HEK293T (cell line): ENCODE results near the gene USP10.

ENCODE experiments used
- BHLHE40 ChIP-seq: fragments of 450-650 bp; IDR thresholded peaks from 2 replicates; pipeline ENCODE4 v1.6.1; 2016; ENCODE audit warnings: mild to moderate bottlenecking, moderate library complexity, borderline replicate concordance
- CTBP1 ChIP-seq: fragments of 450-650 bp; IDR thresholded peaks from 2 replicates; pipeline ENCODE4 v1.6.1; 2016; ENCODE audit warnings: borderline replicate concordance
- ELF4 ChIP-seq: fragments of 450-650 bp; IDR thresholded peaks from 2 replicates; pipeline ENCODE4 v1.6.1; 2017; ENCODE audit warnings: antibody characterized with exemption
- FOXK2 ChIP-seq: fragments of 450-650 bp; IDR thresholded peaks from 2 replicates; pipeline ENCODE4 v1.6.1; 2016; ENCODE audit warnings: mild to moderate bottlenecking
- SP1 ChIP-seq: fragments of 450-650 bp; IDR thresholded peaks from 2 replicates; pipeline ENCODE4 v1.6.1; 2017
- SUZ12 ChIP-seq: fragments of 450-650 bp; IDR thresholded peaks from 2 replicates; pipeline ENCODE4 v1.6.1; 2016; ENCODE audit warnings: mild to moderate bottlenecking
- TARDBP ChIP-seq: fragments of 450-650 bp; IDR thresholded peaks from 2 replicates; pipeline ENCODE4 v1.6.1; 2016

- TF ChIP-seq SP1 (no peak), FOXK2 (no peak), ELF4 (no peak), TARDBP (no peak), SUZ12 (no peak), CTBP1 (no peak), BHLHE40 (no peak)
Measured at GRCh38 chr16:84765616-84766580, 66.1 kb downstream of the USP10 start.
